IMR-90 (cell line): Measurements from ENCODE around the gene CLEC4G.

Experiments used
- BHLHE40 ChIP-seq: fragments of 150-350 bp; IDR thresholded peaks from 2 replicates; pipeline ENCODE4 v1.6.1; 2016; ENCODE audit warnings: mild to moderate bottlenecking, low read depth, low read length
- CTCF ChIP-seq: conservative IDR thresholded peaks from 2 replicates; pipeline ENCODE4 v1.5.1; 2012; ENCODE audit warnings: mild to moderate bottlenecking, low read depth, low read length, improper control_type of control experiment
- MXI1 ChIP-seq: IDR thresholded peaks from 2 replicates; pipeline ENCODE4 v1.6.1; 2012; ENCODE audit warnings: low read depth, mild to moderate bottlenecking, low read length, moderate library complexity, borderline replicate concordance
- POLR2A ChIP-seq: IDR thresholded peaks from 2 replicates; pipeline ENCODE4 v1.6.1; 2012; ENCODE audit warnings: mild to moderate bottlenecking, low read depth, low read length
- RCOR1 ChIP-seq: IDR thresholded peaks from 2 replicates; pipeline ENCODE4 v1.6.1; 2012; ENCODE audit warnings: mild to moderate bottlenecking, low read length, improper control_type of control experiment; ENCODE audit not compliant: insufficient replicate concordance

GRCh38 chr19:7731615-7732014, 295 bp downstream of the CLEC4G start:
- no peak for TF ChIP-seq CTCF
- TF ChIP-seq BHLHE40, result no peak
- no peak for TF ChIP-seq RCOR1
- no peak for TF ChIP-seq MXI1
- no peak for TF ChIP-seq POLR2A
